OCI-LY3 (cell line): Measurements from ENCODE around the gene GFPT2.
"Not testable (repeated sequence)": the region's sequence is repeated elsewhere in the genome, so short reads cannot be mapped to it uniquely, and the experiment has no call there.

ENCODE experiments used
- H2AFZ ChIP-seq: fragments of 200-600, 300-600 bp; shearing (Covaris generic); 2 replicates; pipeline ENCODE4 v1.6.0; 2014; ENCODE audit warnings: antibody characterized with exemption, low read depth, low read length
- H3K27ac ChIP-seq: fragments of 200-600, 300-600 bp; sonication (generic); 2 replicates; pipeline ENCODE4 v1.5.1; 2014; ENCODE audit warnings: mild to moderate bottlenecking, low read length, moderate library complexity, mixed read lengths
- H3K27me3 ChIP-seq: fragments of 200-600, 300-600 bp; sonication (generic); 2 replicates; pipeline ENCODE4 v1.6.1; 2014; ENCODE audit warnings: low read depth, low read length, mixed read lengths
- H3K36me3 ChIP-seq: fragments of 200-600, 300-600 bp; sonication (generic); replicated peaks from 2 replicates; pipeline ENCODE3; 2014; ENCODE audit warnings: low read depth, low read length, mixed read lengths
- H3K4me1 ChIP-seq: fragments of 300-600, 200-600 bp; sonication (generic); 2 replicates; pipeline ENCODE4 v1.6.1; 2014; ENCODE audit warnings: low read length, mixed read lengths
- H3K4me2 ChIP-seq: fragments of 200-600, 300-600 bp; sonication (generic); 2 replicates; pipeline ENCODE4 v1.6.1; 2014; ENCODE audit warnings: low read length, mixed read lengths
- H3K4me3 ChIP-seq: fragments of 300-600, 200-600 bp; sonication (generic); 2 replicates; pipeline ENCODE4 v1.5.1; 2014; ENCODE audit warnings: antibody characterized with exemption, mild to moderate bottlenecking, low read length, moderate library complexity
- H3K79me2 ChIP-seq: fragments of 300-600, 200-600 bp; shearing (Covaris generic); 2 replicates; pipeline ENCODE4 v1.6.1; 2014; ENCODE audit warnings: mild to moderate bottlenecking, low read length, mixed read lengths
- H3K9ac ChIP-seq: fragments of 300-600, 200-600 bp; shearing (Covaris generic); 2 replicates; pipeline ENCODE4 v1.6.0; 2014; ENCODE audit warnings: mild to moderate bottlenecking, low read length, moderate library complexity
- H3K9me3 ChIP-seq: fragments of 200-600, 300-600 bp; shearing (Covaris generic); 2 replicates; pipeline ENCODE4 v1.6.1; 2014; ENCODE audit warnings: low read length, mixed read lengths; ENCODE audit not compliant: insufficient read depth
- H4K20me1 ChIP-seq: fragments of 200-600, 300-600 bp; sonication (generic); 2 replicates; pipeline ENCODE4 v1.6.1; 2016; ENCODE audit warnings: low read length, mixed read lengths; ENCODE audit not compliant: insufficient read depth
- CTCF ChIP-seq: fragments of 200-600, 300-600 bp; sonication (generic); IDR thresholded peaks from 2 replicates; pipeline ENCODE4 v1.5.1; 2014; ENCODE audit warnings: antibody characterized with exemption, low read length, low read depth
- EZH2phosphoT487 ChIP-seq: fragments of 200-600 bp; shearing (Covaris generic); IDR thresholded peaks from 2 replicates; pipeline ENCODE4 v1.6.1; 2018; ENCODE audit warnings: antibody characterized with exemption, mixed run types, low read depth

The GFPT2 gene

DNA sequence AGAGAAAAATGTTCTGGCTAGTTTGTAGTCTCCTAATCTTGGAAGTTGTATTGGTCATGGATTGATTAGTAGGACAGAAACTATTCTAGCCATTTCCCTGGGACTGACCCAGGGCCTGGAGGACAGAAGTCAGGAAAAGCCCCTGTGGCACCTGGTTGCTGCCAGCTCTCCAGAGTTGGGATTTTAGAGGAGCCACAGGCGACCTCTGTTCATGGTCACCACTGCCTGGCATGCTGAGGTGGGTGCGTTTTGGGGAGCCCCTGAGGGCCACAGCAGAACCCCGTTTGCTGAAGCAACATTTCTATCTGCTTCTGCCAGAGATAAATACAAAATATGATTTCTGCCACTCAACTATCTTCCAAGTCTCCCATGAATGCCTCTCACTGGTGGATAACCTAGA, 53.6 kb downstream of the GFPT2 start:
- Histone ChIP-seq H3K27ac (no peak overlapping the region), H3K4me1 (no peaks in the 10 kb centered on the region), H3K4me3 (no peak overlapping the region), H2AFZ (no peak overlapping the region), H4K20me1 (no peaks in the 10 kb centered on the region; the same call in 1 of the 2 replicates), H3K9me3 (no peaks in the 10 kb centered on the region), H3K79me2 (no peaks in the 10 kb centered on the region), H3K27me3 (peaks cover 13% of the 10 kb centered on the region), H3K9ac (no peak overlapping the region), H3K36me3 (peaks cover under 1% of the 10 kb centered on the region), H3K4me2 (no peak overlapping the region)
- no peak for TF ChIP-seq EZH2phosphoT487
- no peak for TF ChIP-seq CTCF

DNA sequence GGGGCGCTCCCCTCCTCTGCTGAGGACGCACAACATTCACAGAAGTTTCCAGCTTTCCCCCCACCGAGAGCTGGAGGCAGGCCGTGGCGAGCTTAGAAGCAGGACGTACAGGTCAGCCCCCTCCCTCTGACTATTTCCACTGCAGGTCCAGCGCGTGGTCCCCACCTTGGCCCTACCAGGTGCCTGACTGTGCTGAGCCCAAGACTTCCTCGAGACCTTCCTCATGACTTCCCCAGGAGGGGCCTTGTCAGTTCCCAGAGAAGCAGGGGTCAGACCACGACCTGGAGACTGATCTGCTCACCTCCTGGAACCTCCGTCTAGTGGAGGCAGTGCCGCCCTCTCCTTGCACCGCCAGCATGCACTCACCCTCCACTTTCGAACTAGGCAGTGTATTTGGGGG, 54.1 kb downstream of the GFPT2 start:
- H3K9ac ChIP-seq, H3K4me1 ChIP-seq, H3K27ac ChIP-seq, H4K20me1 ChIP-seq, H3K4me3 ChIP-seq, H3K9me3 ChIP-seq, H3K4me2 ChIP-seq, H3K79me2 ChIP-seq, H2AFZ ChIP-seq, H3K36me3 ChIP-seq: not testable (repeated sequence)
- H3K27me3 ChIP-seq, result peaks cover 13% of the 10 kb centered on the region

- no peak overlapping the region for H2AFZ ChIP-seq
- no peak overlapping the region for H3K9ac ChIP-seq
- no peak for TF ChIP-seq CTCF
- no peak for TF ChIP-seq EZH2phosphoT487
- peaks cover 13% of the 10 kb centered on the region for H3K27me3 ChIP-seq
- H3K79me2 ChIP-seq, result no peaks in the 10 kb centered on the region
- H3K4me1 ChIP-seq, result peaks cover 5% of the 10 kb centered on the region
- no peaks in the 10 kb centered on the region for H3K9me3 ChIP-seq
- no peak overlapping the region for H3K4me3 ChIP-seq
- peaks cover 3% of the 10 kb centered on the region; the same call in 1 of the 2 replicates for H4K20me1 ChIP-seq
- H3K36me3 ChIP-seq, result peaks cover 5% of the 10 kb centered on the region
- no peak overlapping the region for H3K4me2 ChIP-seq
- no peak overlapping the region for H3K27ac ChIP-seq
Measured at GRCh38 chr5:180297587-180298282, 55.4 kb downstream of the GFPT2 start.

DNA sequence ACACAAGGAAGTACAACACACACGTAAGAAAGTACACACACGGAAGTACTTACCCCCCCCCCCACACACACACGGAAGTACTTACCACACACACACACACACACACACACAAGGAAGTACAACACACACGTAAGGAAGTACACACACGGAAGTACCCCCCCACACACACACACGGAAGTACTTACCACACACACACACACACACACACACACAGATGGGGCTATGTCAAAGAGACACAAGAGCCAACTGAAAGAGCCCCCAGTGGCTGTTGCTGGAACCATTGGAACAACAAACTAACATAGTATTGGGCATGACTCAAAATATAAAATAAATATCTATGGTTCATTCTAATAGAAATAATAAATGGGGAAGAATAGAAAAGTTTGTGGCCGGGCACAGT, 56.4 kb downstream of the GFPT2 start:
- Histone ChIP-seq H3K4me3 (no peak overlapping the region), H3K9me3 (no peaks in the 10 kb centered on the region), H3K4me1 (peaks cover 5% of the 10 kb centered on the region), H3K79me2 (peaks cover 7% of the 10 kb centered on the region; the same call in 1 of the 2 replicates), H4K20me1 (peaks cover 3% of the 10 kb centered on the region; the same call in 1 of the 2 replicates), H2AFZ (no peak overlapping the region), H3K27me3 (peaks cover 13% of the 10 kb centered on the region), H3K27ac (no peak overlapping the region), H3K4me2 (no peak overlapping the region), H3K36me3 (peaks cover 5% of the 10 kb centered on the region), H3K9ac (no peak overlapping the region)
- TF ChIP-seq EZH2phosphoT487 (no peak), CTCF (no peak)
